Gastroesophageal sphincter (tissue), 4 donors: ENCODE measurements around the gene GPR153. TPM values are rescaled to one million over a fixed set of nuclear protein-coding genes. Genes with fewer than 3 reads are reported as not detected.
A peak's percentile ranks its signal among the peaks of the same experiment; 100 is the strongest.

Experiments used
- ATAC-seq: fragments of 150-250 bp; one replicate; pipeline ENCODE4 v1.9.1; 2016; ENCODE audit warnings: mild to moderate bottlenecking, moderate library complexity
- H3K27ac ChIP-seq, 4 donors: fragments of 200-600 bp; sonication (generic) in 3 of 4; 1 replicate in 3 of 4; 2 replicates in 1 of 4; pipeline ENCODE4 v1.5.1; 2016 to 2019
- H3K27me3 ChIP-seq: fragments of 200-600 bp; sonication (generic); one replicate; pipeline ENCODE4 v1.5.1; 2019
- H3K36me3 ChIP-seq, 2 donors: fragments of 200-600 bp; sonication (generic); one replicate each; pipeline ENCODE4 v1.5.1; 2019; ENCODE audit warnings: control low read depth in 1 of 2
- H3K4me1 ChIP-seq, 3 donors: fragments of 200-600 bp; sonication (generic); 1 replicate in 2 of 3; 2 replicates in 1 of 3; pipeline ENCODE4 v1.5.1; 2016 to 2019; ENCODE audit warnings: control low read depth in 2 of 3
- H3K4me3 ChIP-seq, 2 donors: fragments of 200-600 bp; sonication (generic); one replicate each; pipeline ENCODE4 v1.5.1; 2019; ENCODE audit warnings: mild to moderate bottlenecking in 1 of 2, moderate library complexity in 1 of 2
- H3K9me3 ChIP-seq, 3 donors: fragments of 200-600 bp; sonication (generic); one replicate each; pipeline ENCODE4 v1.5.1; 2017 to 2019; ENCODE audit warnings: control low read depth in 2 of 3
- CTCF ChIP-seq, 4 experiments: fragments of 200-600 bp in 2 of 4; fragments of 450-650 bp in 2 of 4; sonication (generic) in 1 of 4; IDR thresholded peaks; one replicate each; pipeline ENCODE4 v1.5.1; 2017 to 2019; ENCODE audit warnings: antibody characterized with exemption in 4 of 4, mild to moderate bottlenecking in 2 of 4, moderate library complexity in 2 of 4
- EP300 ChIP-seq: sonication (generic); formaldehyde crosslinking; IDR thresholded peaks from one replicate; pipeline ENCODE4 v1.6.1; 2017; ENCODE audit warnings: antibody characterized with exemption, mild to moderate bottlenecking
- POLR2A ChIP-seq, 2 donors: fragments of 450-650 bp; IDR thresholded peaks; one replicate each; pipeline ENCODE4 v1.6.1; 2017; ENCODE audit warnings: antibody characterized with exemption in 2 of 2, mild to moderate bottlenecking in 2 of 2, moderate library complexity in 1 of 2
- POLR2AphosphoS5 ChIP-seq: sonication (generic); formaldehyde crosslinking; IDR thresholded peaks from one replicate; pipeline ENCODE4 v1.6.1; 2017; ENCODE audit warnings: antibody characterized with exemption
- WGBS, 2 donors: methylation state at CpG; one replicate each; pipeline ENCODE4 v1.1.5; 2018; ENCODE audit warnings: low coverage in 1 of 2; 5-methylcytosine and 5-hydroxymethylcytosine counted together
- total RNA-seq, 4 donors: library from RNA; depleted of rRNA; stranded (reverse); fragments of >200 nt; gene quantifications; one replicate each; pipeline ENCODE4 v1.1.0, GENCODE V29; 2016

Gene GPR153
- total RNA-seq, 4 donors from 2014 or later = 2.6 to 8.9 (median 6.2) TPM

- no peak for TF ChIP-seq CTCF (IDR thresholded peaks at IDR 0.05)
- no peak for TF ChIP-seq POLR2A (IDR thresholded peaks at IDR 0.05)
- no peak for TF ChIP-seq POLR2AphosphoS5
- no peak for TF ChIP-seq EP300
- H3K27ac ChIP-seq = peak overlapping the region in 3 of 4 donors; percentile 77 to 87 (median 82)
- peaks cover 0 to 52% (median 23%) of the 10 kb centered on the region in 3 donors for H3K4me1 ChIP-seq
- WGBS, 2 donors = no CpG with 5 or more reads among the region's 25 CpGs
- peaks cover 17% of the 10 kb centered on the region for H3K27me3 ChIP-seq
- no peaks in the 10 kb centered on the region for H3K9me3 ChIP-seq
- H3K4me3 ChIP-seq = peak overlapping the region; percentile 55 to 56
- peaks cover 0 to 12% of the 10 kb centered on the region in 2 donors for H3K36me3 ChIP-seq
- no peak for ATAC-seq
Observed at GRCh38 chr1:6206520-6206855, 54.4 kb downstream of the GPR153 start.

GRCh38 chr1:6205849-6206519, 54.9 kb downstream of the GPR153 start, which contains the start of gene RNF207:
Gene RNF207, plus strand, starts transcription at chr1:6206119. Its CDS starts 417 bp downstream, at chr1:6206536.
- peaks cover 17% of the 10 kb centered on the region for H3K27me3 ChIP-seq
- no CpG with 5 or more reads among the region's 66 CpGs for WGBS, 2 donors
- no peaks in the 10 kb centered on the region for H3K9me3 ChIP-seq
- peak within 1 kb of the TSS; percentile 55 to 56 for H3K4me3 ChIP-seq
- TF ChIP-seq CTCF (IDR thresholded peaks at IDR 0.05) (peak in 1 of 4 experiments; percentile 5), POLR2AphosphoS5 (peak; percentile 30), EP300 (no peak), POLR2A (IDR thresholded peaks at IDR 0.05) (peak; percentile 46 to 54)
- H3K4me1 ChIP-seq = peaks cover 0 to 52% (median 23%) of the 10 kb centered on the region in 3 donors
- peak; percentile 76 for ATAC-seq
- peak within 1 kb of the TSS; percentile 19 to 87 (median 80) for H3K27ac ChIP-seq
- peaks cover 0 to 11% of the 10 kb centered on the region in 2 donors for H3K36me3 ChIP-seq

GRCh38 chr1:6202256-6202655, 58.6 kb downstream of the GPR153 start:
- 77 to 90% methylated on average over 2 to 7 of the region's 7 CpGs for whole genome bisulfite sequencing, 2 donors
- no peak for TF ChIP-seq CTCF (IDR thresholded peaks at IDR 0.05)
- TF ChIP-seq POLR2A (IDR thresholded peaks at IDR 0.05) = no peak
- TF ChIP-seq EP300 = no peak
- no peak for TF ChIP-seq POLR2AphosphoS5
- peaks cover 0 to 3% of the 10 kb centered on the region in 2 donors for H3K36me3 ChIP-seq
- H3K27ac ChIP-seq = no peak overlapping the region
- H3K9me3 ChIP-seq = no peaks in the 10 kb centered on the region
- H3K27me3 ChIP-seq = peaks cover 10% of the 10 kb centered on the region
- H3K4me1 ChIP-seq = peaks cover 4 to 54% (median 33%) of the 10 kb centered on the region in 3 donors
- no peak for ATAC-seq
- no peak overlapping the region for H3K4me3 ChIP-seq

- H3K9me3 ChIP-seq = no peaks in the 10 kb centered on the region
- H3K4me3 ChIP-seq = peak overlapping the region; percentile 41 to 59
- H3K27me3 ChIP-seq = no peaks in the 10 kb centered on the region
- ATAC-seq = no peak
- H3K4me1 ChIP-seq = peaks cover 4 to 53% (median 26%) of the 10 kb centered on the region in 3 donors
- peaks cover 0 to 23% of the 10 kb centered on the region in 2 donors for H3K36me3 ChIP-seq
- TF ChIP-seq POLR2AphosphoS5 (no peak), POLR2A (IDR thresholded peaks at IDR 0.05) (no peak)
- peak overlapping the region; percentile 72 to 86 (median 82) for H3K27ac ChIP-seq
- WGBS, 2 donors = 50 to 60% methylated on average over 2 to 7 of the region's 10 CpGs
Observed at GRCh38 chr1:6200188-6200809, 60.6 kb downstream of the GPR153 start.

- WGBS, 2 donors = 0% methylated on average over 6 to 20 of the region's 53 CpGs
- peak; percentile 100 for ATAC-seq
Observed at GRCh38 chr1:6199298-6200187, 61.4 kb downstream of the GPR153 start, which contains the start of gene RPL22. Gene RPL22, minus strand, starts transcription at chr1:6199595. Its CDS starts 22 bp downstream, at chr1:6199573.

More at GRCh38 chr1:6199298-6200187, 61.4 kb downstream of the GPR153 start, which contains the start of gene RPL22:
- peak within 1 kb of the TSS; percentile 59 to 66 for H3K4me3 ChIP-seq
- no peaks in the 10 kb centered on the region for H3K9me3 ChIP-seq
- peaks cover 4 to 53% (median 22%) of the 10 kb centered on the region in 3 donors for H3K4me1 ChIP-seq
- peak within 1 kb of the TSS; percentile 72 to 86 (median 82) for H3K27ac ChIP-seq
- H3K27me3 ChIP-seq = no peaks in the 10 kb centered on the region
- TF ChIP-seq EP300 (no peak), POLR2AphosphoS5 (peak; percentile 92), POLR2A (IDR thresholded peaks at IDR 0.05) (peak; percentile 42 to 57), CTCF (IDR thresholded peaks at IDR 0.05) (peak in 1 of 4 experiments; percentile 18)
- peaks cover 0 to 30% of the 10 kb centered on the region in 2 donors for H3K36me3 ChIP-seq
